HT-29 (cell line): ENCODE results near the gene SLC27A2. TPM values are rescaled to one million over a fixed set of nuclear protein-coding genes. Genes with fewer than 3 reads are reported as not detected.

Source experiments
- DNase-seq: peaks from one replicate; pipeline ENCODE4 v3.0.0-alpha.2; 2015; ENCODE audit warnings: low spot score
- total RNA-seq: library from RNA; depleted of rRNA; stranded (reverse); fragments of >200 nt; shearing (Covaris generic); gene quantifications from 2 replicates; pipeline ENCODE4 v1.2.3, GENCODE V29; 2014

Gene SLC27A2
- total RNA-seq, 1 experiment from 2014 or later: 56.0 TPM

- DNase-seq: no peak
Measured at GRCh38 chr15:50238255-50238654, 56.3 kb downstream of the SLC27A2 start.

GRCh38 chr15:50241684-50242450 is 59.9 kb downstream of the SLC27A2 start:
- no peak for DNase-seq

GRCh38 chr15:50244153-50244552 is 62.2 kb downstream of the SLC27A2 start:
- no peak for DNase-seq

GRCh38 chr15:50244959-50245624 is 63.1 kb downstream of the SLC27A2 start:
- DNase-seq: no peak

- DNase-seq: no peak
Measured at GRCh38 chr15:50246631-50247030, 64.6 kb downstream of the SLC27A2 start.

- DNase-seq: no peak
Measured at GRCh38 chr15:50247819-50248655, 66.0 kb downstream of the SLC27A2 start.

- no peak for DNase-seq
Measured at GRCh38 chr15:50248994-50249582, 67.1 kb downstream of the SLC27A2 start.

- no peak for DNase-seq
Measured at GRCh38 chr15:50249704-50250103, 67.7 kb downstream of the SLC27A2 start.

- no peak for DNase-seq
Measured at GRCh38 chr15:50250760-50251394, 68.9 kb downstream of the SLC27A2 start.

- no peak for DNase-seq
Measured at GRCh38 chr15:50251638-50252182, 69.7 kb downstream of the SLC27A2 start.

- no peak for DNase-seq
Measured at GRCh38 chr15:50252556-50252955, 70.6 kb downstream of the SLC27A2 start.

GRCh38 chr15:50256188-50257041 is 74.4 kb downstream of the SLC27A2 start:
- no peak for DNase-seq

GRCh38 chr15:50257332-50257731 is 75.3 kb downstream of the SLC27A2 start:
- DNase-seq: no peak

- no peak for DNase-seq
Measured at GRCh38 chr15:50257924-50258323, 75.9 kb downstream of the SLC27A2 start.

GRCh38 chr15:50259276-50259675 is 77.3 kb downstream of the SLC27A2 start:
- no peak for DNase-seq

- DNase-seq: no peak
Measured at GRCh38 chr15:50260969-50261496, 79.0 kb downstream of the SLC27A2 start.

GRCh38 chr15:50261981-50262380 is 80.0 kb downstream of the SLC27A2 start:
- no peak for DNase-seq

- no peak for DNase-seq
Measured at GRCh38 chr15:50262533-50262932, 80.5 kb downstream of the SLC27A2 start.

GRCh38 chr15:50265620-50266019 is 83.6 kb downstream of the SLC27A2 start, which contains the start of gene HDC:
HDC (minus strand) TSS chr15:50265726; CDS start chr15:50265623, 103 bp downstream.
- no peak for DNase-seq

- no peak for DNase-seq
Measured at GRCh38 chr15:50267577-50267976, 85.6 kb downstream of the SLC27A2 start.
